HUES64 (cell line): ENCODE data around the gene NTM.

Source experiments
- H3K27ac ChIP-seq: 2 replicates; pipeline ENCODE4 v1.7.0; 2013; ENCODE audit warnings: low read depth, low read length, inconsistent platforms
- H3K27me3 ChIP-seq: 2 replicates; pipeline ENCODE4 v1.6.1; 2013; ENCODE audit warnings: mild to moderate bottlenecking, low read length; ENCODE audit not compliant: insufficient read depth
- H3K36me3 ChIP-seq: 2 replicates; pipeline ENCODE4 v1.6.1; 2013; ENCODE audit warnings: mild to moderate bottlenecking, low read length; ENCODE audit not compliant: insufficient read depth
- H3K4me1 ChIP-seq: 2 replicates; pipeline ENCODE4 v1.6.1; 2013; ENCODE audit warnings: mild to moderate bottlenecking, low read length, moderate library complexity; ENCODE audit not compliant: insufficient read depth
- H3K4me3 ChIP-seq: 2 replicates; pipeline ENCODE4 v1.5.1; 2013; ENCODE audit warnings: mild to moderate bottlenecking, low read length, moderate library complexity
- H3K9ac ChIP-seq: 2 replicates; pipeline ENCODE4 v1.6.1; 2013; ENCODE audit warnings: mild to moderate bottlenecking, low read depth, low read length
- H3K9me3 ChIP-seq: 2 replicates; pipeline ENCODE4 v1.6.1; 2013; ENCODE audit warnings: low read depth, low read length; ENCODE audit not compliant: insufficient read depth
- WGBS: fragments of 150-250, 120-280 bp; methylation state at CpG from one replicate; pipeline ENCODE4 v1.1.7; 2013; ENCODE audit warnings: missing lambda C conversion rate; 5-methylcytosine and 5-hydroxymethylcytosine counted together

The NTM gene

DNA sequence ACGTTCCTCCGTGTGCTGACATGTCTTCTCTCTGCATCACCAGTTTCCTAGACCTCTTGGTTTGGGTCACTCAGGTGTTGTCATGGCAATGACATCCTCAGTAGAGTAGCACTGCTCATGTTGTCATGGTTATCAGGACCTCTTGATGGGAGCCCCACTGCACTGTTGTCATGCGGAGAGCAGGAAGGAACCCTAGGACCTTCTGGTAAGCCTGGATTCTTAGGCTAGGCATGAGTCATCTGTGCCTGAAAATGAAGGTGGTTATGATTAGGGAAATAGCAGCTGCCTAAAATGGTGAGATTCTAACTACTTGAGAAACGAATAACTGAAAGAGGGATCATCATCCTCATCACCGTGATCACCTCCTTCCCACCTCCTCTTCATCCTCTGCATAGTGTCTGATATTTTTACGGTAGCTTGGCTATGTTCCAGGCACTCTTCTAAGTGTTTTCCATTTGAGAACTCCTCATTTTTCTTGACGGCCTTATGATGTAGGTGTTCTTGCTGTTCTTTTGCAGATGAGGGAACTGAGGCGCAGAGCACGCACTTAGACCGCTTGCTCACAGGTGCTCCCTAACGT, 858.4 kb downstream of the NTM start:
- WGBS: 94% methylated on average over 11 of the region's 11 CpGs

DNA sequence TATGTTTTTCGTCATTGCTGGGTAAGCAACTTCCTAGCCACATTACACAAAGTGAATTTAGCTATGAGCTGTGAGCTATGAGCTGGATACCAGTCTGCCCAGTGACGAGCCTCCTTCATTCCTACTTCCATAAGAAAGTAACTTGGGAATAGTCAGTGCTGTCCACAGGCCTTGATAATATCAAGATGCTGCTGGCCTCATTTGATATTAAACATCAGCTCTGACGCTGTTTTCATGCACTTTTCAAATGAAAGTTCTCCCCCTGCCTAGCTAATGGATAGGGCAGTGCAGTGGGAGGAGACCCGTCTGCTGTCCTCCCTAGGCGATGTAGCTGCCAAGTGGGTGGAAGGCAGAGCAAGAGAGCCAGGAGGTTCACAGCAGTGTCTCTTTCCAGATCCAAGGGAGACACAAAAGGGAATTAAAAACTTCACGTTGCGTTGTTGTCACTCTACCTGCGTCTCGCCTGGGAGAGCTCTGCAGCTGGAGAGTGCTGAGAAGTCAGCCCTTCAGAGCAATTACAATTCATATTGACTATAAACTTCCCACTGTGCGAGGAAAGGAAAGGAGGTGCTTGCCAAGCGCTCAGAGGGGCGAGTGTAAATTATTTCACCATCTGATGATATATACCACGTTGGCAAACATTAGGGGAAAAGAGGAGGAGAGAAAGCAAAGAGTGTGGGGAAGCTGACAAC, 861.4 kb downstream of the NTM start:
- Histone ChIP-seq H3K27ac (no peak overlapping the region), H3K9me3 (no peaks in the 10 kb centered on the region), H3K4me3 (no peak overlapping the region), H3K36me3 (no peaks in the 10 kb centered on the region), H3K27me3 (no peaks in the 10 kb centered on the region), H3K9ac (no peak overlapping the region), H3K4me1 (no peaks in the 10 kb centered on the region)
- WGBS: 83% methylated on average over 13 of the region's 13 CpGs

More for the DNA sequence above, 858.4 kb downstream of the NTM start:
- H3K9me3 ChIP-seq: no peaks in the 10 kb centered on the region
- no peaks in the 10 kb centered on the region for H3K27me3 ChIP-seq
- H3K4me3 ChIP-seq: no peak overlapping the region
- no peak overlapping the region for H3K27ac ChIP-seq
- no peaks in the 10 kb centered on the region for H3K4me1 ChIP-seq
- no peaks in the 10 kb centered on the region for H3K36me3 ChIP-seq
- H3K9ac ChIP-seq: no peak overlapping the region

DNA sequence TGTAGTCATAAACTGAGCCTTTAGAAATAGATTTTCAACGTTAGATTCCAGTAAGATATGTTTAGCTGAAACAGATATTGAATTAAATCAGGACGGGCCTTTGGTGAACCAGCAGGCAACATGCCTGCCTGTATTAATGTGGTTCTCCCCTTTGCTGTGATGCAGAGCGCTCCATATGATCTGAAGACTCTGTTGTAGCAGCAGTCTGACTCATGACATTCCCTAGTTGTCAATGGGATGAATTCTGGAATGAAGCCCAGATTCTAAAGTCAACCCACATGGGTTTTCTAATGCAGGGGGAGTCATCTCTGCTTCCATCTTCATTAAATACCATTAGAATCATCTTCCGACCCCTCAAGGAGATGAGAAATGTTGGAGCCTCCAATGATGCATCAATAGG, 864.5 kb downstream of the NTM start:
- H3K27me3 ChIP-seq: no peaks in the 10 kb centered on the region
- no peak overlapping the region for H3K9ac ChIP-seq
- H3K4me3 ChIP-seq: no peak overlapping the region
- H3K36me3 ChIP-seq: no peaks in the 10 kb centered on the region
- no peak overlapping the region for H3K27ac ChIP-seq
- WGBS: 92% methylated on average over 4 of the region's 4 CpGs
- H3K9me3 ChIP-seq: no peaks in the 10 kb centered on the region
- H3K4me1 ChIP-seq: no peaks in the 10 kb centered on the region

DNA sequence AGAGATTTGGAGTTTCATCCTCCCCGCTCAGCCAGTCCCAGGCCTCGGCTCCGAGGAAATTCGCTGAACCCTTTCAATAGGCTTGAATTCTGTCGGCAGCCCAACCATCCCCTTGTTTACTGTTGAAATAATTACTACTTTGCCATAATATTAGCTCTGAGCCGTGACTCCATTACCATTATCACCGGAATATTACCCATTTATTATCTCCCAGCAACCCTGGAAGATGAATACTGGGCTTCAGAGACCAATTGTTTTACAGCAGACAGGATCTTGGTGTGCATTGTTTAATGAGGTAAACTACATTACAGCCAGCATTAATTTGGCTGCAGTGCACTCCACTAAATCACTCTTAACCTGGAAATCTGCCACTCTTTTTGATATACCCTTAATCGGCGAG, 867.4 kb downstream of the NTM start:
- no peak overlapping the region for H3K9ac ChIP-seq
- H3K4me3 ChIP-seq: no peak overlapping the region
- no peaks in the 10 kb centered on the region for H3K27me3 ChIP-seq
- 96% methylated on average over 9 of the region's 9 CpGs for WGBS
- H3K9me3 ChIP-seq: no peaks in the 10 kb centered on the region
- H3K4me1 ChIP-seq: peaks cover 10% of the 10 kb centered on the region
- H3K36me3 ChIP-seq: no peaks in the 10 kb centered on the region
- H3K27ac ChIP-seq: no peak overlapping the region

DNA sequence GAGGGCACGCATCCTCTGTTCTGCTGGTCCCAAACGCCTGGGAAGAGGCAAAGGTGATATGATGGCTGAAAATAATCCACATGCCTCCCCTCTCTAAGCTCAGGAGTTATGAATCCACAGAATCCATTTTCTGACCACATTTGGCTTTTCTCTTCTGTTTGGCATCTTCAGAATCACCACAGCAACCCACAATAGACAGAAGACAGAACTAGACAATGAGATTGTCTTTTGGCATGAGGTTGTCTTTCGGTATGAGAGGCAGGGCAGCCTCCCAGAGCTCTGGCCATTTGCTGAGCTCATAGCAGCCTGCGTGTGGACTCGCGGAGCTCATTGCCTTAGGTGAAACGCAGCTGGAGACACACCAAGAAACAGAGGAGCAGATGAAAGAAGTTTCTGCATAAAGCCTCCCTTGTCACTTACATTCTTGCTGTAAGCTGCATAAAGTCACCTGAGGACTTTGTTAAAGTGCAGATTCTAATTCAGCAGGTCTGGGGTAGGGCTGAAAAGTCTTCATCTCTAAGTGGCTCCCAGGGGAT, 868.0 kb downstream of the NTM start:
- Histone ChIP-seq H3K4me1 (peaks cover 15% of the 10 kb centered on the region), H3K27ac (no peak overlapping the region), H3K9me3 (no peaks in the 10 kb centered on the region), H3K4me3 (no peak overlapping the region), H3K27me3 (no peaks in the 10 kb centered on the region), H3K36me3 (no peaks in the 10 kb centered on the region), H3K9ac (no peak overlapping the region)
- 81% methylated on average over 7 of the region's 7 CpGs for WGBS

GRCh38 chr11:132240374-132240773, 870.0 kb downstream of the NTM start:
- WGBS: 93% methylated on average over 5 of the region's 5 CpGs
- H3K9ac ChIP-seq: no peak overlapping the region
- peaks cover 15% of the 10 kb centered on the region for H3K4me1 ChIP-seq
- no peak overlapping the region for H3K4me3 ChIP-seq
- H3K27ac ChIP-seq: no peak overlapping the region
- H3K27me3 ChIP-seq: no peaks in the 10 kb centered on the region
- no peaks in the 10 kb centered on the region for H3K36me3 ChIP-seq
- H3K9me3 ChIP-seq: no peaks in the 10 kb centered on the region

GRCh38 chr11:132242632-132243031, 872.2 kb downstream of the NTM start:
- no peaks in the 10 kb centered on the region for H3K27me3 ChIP-seq
- 92% methylated on average over 5 of the region's 5 CpGs for WGBS

DNA sequence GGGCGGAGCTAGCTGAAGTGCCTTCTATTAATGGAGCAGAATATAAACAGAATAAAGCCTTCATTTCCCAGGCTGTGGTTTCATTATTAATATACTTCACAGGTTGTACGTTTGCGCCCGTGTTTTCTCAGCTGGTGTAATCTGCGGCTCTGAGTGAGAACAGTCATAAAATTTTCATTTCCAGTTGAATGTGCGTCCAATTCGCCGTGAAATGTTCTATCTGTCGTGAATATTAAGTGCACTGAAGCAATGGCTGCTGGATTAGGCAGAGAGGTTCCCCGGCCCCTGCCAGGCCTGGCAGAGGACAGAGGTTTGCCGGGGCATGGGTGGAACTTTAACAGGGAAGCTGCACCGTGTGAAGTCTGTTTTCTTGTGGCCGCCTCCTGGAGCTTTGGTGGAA, 874.4 kb downstream of the NTM start:
- no peaks in the 10 kb centered on the region for H3K36me3 ChIP-seq
- peaks cover 15% of the 10 kb centered on the region for H3K4me1 ChIP-seq
- H3K27me3 ChIP-seq: no peaks in the 10 kb centered on the region
- no peak overlapping the region for H3K27ac ChIP-seq
- no peaks in the 10 kb centered on the region for H3K9me3 ChIP-seq
- no peak overlapping the region for H3K4me3 ChIP-seq
- no peak overlapping the region for H3K9ac ChIP-seq
- WGBS: 96% methylated on average over 12 of the region's 13 CpGs

More at GRCh38 chr11:132242632-132243031, 872.2 kb downstream of the NTM start:
- Histone ChIP-seq H3K9ac (no peak overlapping the region), H3K4me3 (no peak overlapping the region), H3K4me1 (peaks cover 15% of the 10 kb centered on the region), H3K36me3 (no peaks in the 10 kb centered on the region), H3K9me3 (no peaks in the 10 kb centered on the region), H3K27ac (no peak overlapping the region)

DNA sequence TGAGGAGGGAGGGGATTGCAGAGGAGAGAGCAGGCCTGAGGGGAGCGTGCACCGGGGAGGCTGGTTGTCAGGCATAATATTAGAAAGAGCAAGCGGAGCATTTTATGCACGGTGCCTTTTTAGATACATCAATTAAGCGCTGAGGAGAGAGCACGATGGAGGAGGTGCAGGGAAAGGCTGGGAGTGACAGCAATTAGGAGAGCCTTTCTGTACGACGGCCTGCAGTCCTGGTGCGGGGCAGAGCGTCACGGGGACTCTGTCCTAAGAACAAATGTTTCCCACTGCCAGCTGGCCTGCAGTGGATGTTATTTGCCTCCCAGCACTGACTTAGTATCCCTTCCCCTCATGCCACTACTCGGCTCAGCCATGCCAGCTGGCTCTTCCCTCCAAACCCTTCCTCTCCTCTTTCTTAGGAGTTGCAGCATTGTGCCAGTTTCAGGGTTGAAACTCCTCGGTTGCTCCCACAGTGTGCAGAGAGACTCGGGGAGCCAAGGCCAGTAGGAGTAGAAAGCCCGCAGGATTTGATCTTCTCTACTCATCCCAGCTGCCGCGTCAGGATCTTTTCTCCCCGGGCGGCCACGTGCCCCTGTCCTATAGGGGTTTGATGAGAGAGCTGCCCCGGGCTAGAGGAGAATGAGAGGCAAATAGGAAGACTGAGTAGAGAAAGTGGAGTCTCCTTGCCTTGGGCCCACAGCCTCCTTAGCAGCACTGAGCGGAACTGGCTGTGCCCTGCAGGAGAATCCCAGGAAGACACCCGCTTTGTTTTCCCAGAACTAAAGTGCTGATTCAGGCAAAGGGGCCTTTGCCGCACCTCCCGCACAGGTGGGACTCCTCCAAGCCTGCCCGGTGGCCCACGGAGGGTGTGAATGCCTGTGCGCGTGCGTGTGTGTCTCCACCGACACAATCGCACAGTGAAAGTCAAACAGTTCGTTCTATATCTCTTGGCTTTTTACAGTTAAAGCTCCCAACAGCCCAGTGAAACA, 875.3 kb downstream of the NTM start:
- Histone ChIP-seq H3K4me1 (peaks cover 15% of the 10 kb centered on the region), H3K4me3 (no peak overlapping the region), H3K9me3 (peaks cover 5% of the 10 kb centered on the region; the same call in 1 of the 2 replicates), H3K36me3 (no peaks in the 10 kb centered on the region), H3K27ac (no peak overlapping the region), H3K27me3 (no peaks in the 10 kb centered on the region), H3K9ac (no peak overlapping the region)
- 91% methylated on average over 33 of the region's 33 CpGs for WGBS

DNA sequence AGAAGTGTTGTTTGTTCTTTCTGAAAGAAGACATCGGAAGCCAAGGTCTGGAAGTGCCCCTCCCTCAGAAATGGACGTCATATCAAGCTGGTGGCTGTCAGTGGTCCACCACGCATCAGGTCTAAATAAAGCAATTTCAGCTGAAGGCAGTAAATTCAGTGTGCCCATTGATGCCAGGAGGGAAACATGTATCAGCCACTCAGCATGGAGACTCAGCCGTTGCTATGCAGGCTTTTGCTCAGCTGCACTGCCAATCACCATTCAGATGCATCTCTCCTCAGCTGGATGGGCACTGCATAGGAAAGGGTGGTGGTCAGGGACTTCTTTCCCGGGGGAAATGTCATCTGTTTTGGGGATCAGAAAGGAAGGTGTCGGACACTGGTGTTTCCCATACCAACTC, 878.2 kb downstream of the NTM start:
- H3K4me3 ChIP-seq: no peak overlapping the region
- no peak overlapping the region for H3K27ac ChIP-seq
- no peaks in the 10 kb centered on the region; the same call in 1 of the 2 replicates for H3K4me1 ChIP-seq
- H3K9me3 ChIP-seq: peaks cover 5% of the 10 kb centered on the region; the same call in 1 of the 2 replicates
- H3K36me3 ChIP-seq: no peaks in the 10 kb centered on the region
- no peak overlapping the region for H3K9ac ChIP-seq
- no peaks in the 10 kb centered on the region for H3K27me3 ChIP-seq
- 88% methylated on average over 6 of the region's 6 CpGs for WGBS

DNA sequence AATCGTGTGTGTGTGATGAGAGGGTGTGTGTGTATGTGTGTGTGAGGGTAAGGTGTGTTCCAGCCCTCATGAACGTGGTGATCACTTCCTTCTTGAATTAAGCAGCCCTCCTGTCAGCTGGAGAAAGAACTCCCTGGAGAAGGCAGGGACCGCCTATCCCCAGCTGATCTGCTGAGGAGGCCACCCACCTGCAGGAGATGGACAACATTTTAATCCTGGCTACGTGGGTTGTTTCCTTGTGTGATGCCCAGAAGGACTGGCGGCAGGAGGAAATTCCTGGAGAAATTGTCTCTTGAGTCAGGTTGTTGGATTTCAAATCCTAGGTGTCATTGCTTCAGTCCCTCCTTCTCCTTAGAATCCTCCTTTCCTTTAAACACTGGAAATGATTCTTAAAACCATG, 878.8 kb downstream of the NTM start:
- no peaks in the 10 kb centered on the region for H3K27me3 ChIP-seq
- no peaks in the 10 kb centered on the region for H3K36me3 ChIP-seq
- WGBS: 76% methylated on average over 5 of the region's 5 CpGs
- no peak overlapping the region for H3K9ac ChIP-seq
- H3K27ac ChIP-seq: no peak overlapping the region
- H3K4me1 ChIP-seq: no peaks in the 10 kb centered on the region; the same call in 1 of the 2 replicates
- peaks cover 5% of the 10 kb centered on the region; the same call in 1 of the 2 replicates for H3K9me3 ChIP-seq
- H3K4me3 ChIP-seq: no peak overlapping the region
